ENCODE results near the gene GALK2. TPM values are rescaled to one million over a fixed set of nuclear protein-coding genes. Genes with fewer than 3 reads are reported as not detected.
"Not testable (repeated sequence)": the region's sequence is repeated elsewhere in the genome, so short reads cannot be mapped to it uniquely, and the experiment has no call there.

GALK2 gene
- total RNA-seq, 2 donors from 2014 or later: 30.1 to 32.1 TPM

DNA sequence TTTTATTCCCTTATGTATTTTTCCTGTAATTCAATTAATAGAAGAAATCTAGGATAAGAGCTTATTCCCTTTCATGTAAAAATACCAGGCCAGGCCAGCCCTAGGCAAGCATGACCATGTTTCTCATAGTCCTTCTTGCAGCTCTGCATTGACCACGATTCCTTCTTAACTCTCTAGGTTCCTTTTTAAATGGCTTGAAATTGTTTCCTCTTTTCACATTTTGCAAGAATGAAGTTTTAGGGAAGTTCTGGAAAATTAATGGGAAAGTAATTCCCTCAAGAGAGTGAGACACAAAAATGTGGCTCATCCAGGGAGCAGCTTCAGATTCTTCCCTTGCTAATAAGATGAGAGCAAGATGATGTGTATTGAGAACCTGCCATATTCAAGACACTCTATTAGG, 136.5 kb downstream of the GALK2 start:
- ATAC-seq: no peak
- no peak for DNase-seq
- intact Hi-C loops (cut with DNase I): no loop called here

DNA sequence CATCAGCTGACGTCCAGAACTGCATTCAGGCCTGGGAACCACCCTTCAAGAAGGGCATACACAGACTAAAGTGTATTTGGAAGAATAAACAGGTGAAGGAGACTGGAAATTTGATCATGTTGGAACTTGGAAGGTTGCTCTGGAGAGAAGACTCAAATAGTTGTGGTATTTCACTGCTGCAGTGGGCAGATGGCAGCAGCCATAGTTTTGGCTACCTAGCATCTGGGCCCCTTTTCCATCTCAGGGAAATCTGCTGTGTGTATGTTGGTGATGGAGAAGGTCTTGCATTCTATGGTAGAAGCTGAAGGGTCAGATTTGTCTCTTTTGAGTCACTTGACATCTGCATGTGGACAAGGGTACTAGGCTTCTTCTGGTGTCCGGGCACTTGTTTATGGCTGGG, 138.6 kb downstream of the GALK2 start:
- DNase-seq (no peak), ATAC-seq (no peak)
- intact Hi-C loops (cut with DNase I): no loop called here

DNA sequence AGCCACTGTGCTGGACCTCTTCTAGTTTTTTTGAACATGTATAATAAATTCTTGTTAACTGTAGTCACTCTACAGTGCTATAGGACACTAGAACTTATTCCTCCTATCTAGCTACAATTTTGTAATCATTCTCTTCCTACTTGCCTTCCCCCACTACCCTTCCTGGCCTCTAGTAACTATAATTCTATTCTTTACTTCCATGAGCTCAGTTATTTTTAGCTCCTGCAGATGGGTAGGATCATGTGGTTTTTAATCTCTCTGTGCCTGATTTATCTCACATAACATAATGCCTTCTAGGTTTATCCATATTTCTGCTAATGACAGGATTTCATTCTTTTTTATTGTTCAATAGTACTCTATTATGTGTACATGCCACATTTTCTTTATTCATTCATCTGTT, 139.8 kb downstream of the GALK2 start:
- DNase-seq (no peak), ATAC-seq (no peak)
- intact Hi-C loops (cut with DNase I): no loop called here

DNA sequence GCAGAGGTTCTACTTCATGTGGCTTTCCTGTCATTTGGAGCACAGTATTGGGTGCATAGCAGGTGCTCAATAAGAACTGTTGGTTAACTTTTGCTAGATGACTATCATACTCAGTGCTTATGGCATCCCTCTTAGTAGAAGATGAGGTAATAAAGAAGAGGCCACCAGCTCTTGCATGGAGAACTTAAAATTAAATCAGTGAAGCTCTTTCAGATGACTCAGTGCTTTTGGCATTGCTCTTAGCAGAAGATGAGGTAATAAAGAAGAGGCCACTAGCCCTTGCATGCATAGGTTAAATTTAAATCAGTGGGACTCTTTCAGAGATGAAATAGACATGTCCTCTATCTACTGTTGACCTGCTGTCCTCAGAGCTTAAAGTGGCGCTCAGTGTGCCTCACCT, 143.6 kb downstream of the GALK2 start:
- no peak for DNase-seq
- peak in 1 of 2 donors; percentile 80 for ATAC-seq
- intact Hi-C loops (cut with DNase I): no loop called here

DNA sequence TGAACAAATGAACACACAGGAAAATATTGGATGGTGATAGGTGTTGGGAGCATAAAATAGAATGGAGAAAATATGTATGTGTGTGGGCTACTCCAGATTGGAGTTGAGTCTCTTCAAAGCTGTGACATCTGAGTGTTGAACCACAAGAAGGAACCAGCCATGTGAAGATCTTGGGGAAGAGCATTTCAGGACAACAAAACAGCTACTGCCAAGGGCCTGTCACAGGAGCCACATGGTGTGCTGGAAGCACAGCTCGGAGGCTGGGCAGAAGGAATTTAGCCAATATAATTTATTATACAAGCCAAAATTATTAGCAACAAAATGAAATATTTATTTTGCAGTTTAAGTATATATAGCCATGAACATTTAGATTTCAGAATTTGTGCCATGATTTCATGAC, 144.7 kb downstream of the GALK2 start:
- ATAC-seq: peak; percentile 63
- no peak for DNase-seq
- intact Hi-C loops (cut with DNase I): no loop called here

DNA sequence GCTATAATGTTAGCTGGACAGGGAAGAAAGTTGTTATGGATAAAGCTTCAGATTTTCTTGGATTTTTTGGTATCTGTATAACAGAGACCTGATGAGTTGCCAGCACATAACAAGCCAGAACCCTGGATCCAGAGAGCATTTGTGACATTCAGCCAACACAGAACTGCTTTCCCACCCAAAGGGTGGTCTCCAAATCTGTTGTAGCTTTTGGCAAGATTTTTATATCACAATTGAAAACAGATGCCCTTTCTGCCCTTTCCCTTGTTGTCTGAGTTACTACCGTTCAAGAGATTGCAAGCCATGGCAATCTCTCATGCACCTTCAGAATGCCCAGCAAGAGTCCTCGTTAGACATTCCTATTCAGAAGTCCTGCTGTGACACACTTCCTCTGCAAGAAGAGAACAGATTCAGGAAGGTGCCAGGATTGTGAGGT, 145.4 kb downstream of the GALK2 start:
- intact Hi-C loops (cut with DNase I): no loop called here
- DNase-seq: no peak
- no peak for ATAC-seq

DNA sequence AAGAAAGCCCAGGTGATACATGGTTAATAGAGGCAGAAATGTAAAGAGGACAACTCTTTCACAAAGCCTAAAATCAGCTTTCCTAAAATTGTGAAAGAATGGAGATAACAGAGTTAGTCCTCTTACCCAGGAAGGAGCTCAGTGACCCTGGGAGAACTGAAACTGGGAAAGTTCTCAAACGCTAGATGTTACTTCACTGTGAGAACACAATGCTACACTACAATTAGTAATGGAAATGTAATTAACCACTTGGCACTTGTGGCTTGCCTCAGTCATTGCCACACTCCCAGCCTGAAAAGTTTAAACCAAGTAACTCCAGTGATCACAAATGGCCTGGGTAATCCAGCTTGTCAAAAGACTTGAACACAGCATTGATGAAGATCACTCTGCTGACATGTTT, 150.3 kb downstream of the GALK2 start:
- DNase-seq (no peak), ATAC-seq (peak in 1 of 2 donors; percentile 44)
- intact Hi-C loops (cut with DNase I): no loop called here

DNA sequence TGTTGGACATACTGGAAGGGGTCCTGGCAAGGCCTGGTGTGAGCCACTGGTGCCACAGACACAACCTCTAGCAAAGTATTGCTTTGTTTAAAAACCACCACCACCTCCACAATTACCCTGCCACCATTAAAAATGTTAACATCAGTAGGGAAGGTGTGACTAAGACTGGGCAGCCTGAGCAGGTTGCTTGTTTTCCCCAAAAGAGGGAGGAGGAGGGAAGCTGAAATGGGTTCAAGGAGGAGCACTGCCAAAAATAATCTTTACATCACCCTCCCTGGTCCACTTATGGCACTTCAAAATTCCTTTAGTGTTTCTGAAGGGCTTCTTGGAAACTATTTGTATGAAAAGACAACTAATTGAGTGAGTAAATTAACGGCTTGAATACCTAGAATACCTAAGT, 153.2 kb downstream of the GALK2 start:
- intact Hi-C loops (cut with DNase I): no loop called here
- no peak for ATAC-seq
- DNase-seq: no peak

DNA sequence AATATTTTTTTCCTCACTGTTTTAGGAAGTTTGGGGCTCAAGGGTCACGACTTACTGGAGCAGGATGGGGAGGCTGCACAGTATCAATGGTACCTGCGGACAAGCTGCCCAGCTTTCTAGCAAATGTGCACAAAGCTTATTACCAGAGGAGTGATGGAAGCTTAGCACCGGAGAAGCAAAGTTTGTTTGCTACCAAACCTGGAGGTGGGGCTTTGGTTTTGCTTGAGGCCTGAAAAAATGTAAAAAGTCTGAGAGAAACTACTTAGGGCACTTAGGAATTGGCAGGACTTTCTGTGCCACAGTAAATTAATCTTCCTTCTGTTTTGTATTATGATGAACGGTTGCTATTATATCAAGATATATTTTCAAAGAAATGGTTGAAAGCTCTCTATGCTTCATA, 157.9 kb downstream of the GALK2 start:
- no peak for DNase-seq
- intact Hi-C loops (cut with DNase I): no loop called here

DNA sequence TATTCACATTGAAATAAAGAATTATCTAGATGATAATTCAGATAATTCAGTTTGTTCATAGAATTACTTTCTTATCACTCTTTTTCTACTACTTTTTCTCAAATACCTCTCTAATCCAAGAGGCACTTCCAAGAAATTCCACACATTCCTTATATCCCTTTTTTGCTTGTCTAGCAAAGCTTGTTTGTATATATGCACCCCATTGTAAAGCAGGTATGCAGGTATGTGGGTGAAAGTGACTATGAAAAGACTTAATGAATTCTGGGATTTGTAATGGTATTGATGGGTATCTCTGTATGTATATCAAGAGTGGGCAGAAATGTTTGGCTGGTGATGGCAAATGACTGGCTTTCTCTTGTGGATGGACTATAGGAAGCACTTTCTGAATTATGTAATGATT, 158.9 kb downstream of the GALK2 start:
- ATAC-seq: no peak
- no peak for DNase-seq
- intact Hi-C loops (cut with DNase I): no loop called here

More for the DNA sequence above, 157.9 kb downstream of the GALK2 start:
- no peak for ATAC-seq

DNA sequence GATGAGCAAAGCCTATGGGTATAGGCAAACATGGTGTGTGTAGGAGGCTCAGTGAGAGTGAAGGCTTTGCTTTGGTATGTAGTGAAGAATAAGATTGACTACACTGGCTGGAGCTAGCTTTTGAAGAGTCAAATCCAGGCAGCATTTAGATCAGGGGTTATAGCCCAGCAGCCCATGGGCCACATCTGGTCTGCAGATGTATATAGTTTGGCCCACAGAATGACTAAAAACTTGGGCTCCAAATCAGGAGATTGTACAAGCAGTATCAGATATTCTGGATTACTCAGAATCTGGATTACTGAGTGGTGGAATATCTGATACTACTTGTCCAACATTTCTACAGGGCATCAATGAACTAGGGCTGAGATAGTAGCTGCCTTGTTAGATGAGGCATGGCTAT, 160.1 kb downstream of the GALK2 start:
- intact Hi-C loops (cut with DNase I): no loop called here

DNA sequence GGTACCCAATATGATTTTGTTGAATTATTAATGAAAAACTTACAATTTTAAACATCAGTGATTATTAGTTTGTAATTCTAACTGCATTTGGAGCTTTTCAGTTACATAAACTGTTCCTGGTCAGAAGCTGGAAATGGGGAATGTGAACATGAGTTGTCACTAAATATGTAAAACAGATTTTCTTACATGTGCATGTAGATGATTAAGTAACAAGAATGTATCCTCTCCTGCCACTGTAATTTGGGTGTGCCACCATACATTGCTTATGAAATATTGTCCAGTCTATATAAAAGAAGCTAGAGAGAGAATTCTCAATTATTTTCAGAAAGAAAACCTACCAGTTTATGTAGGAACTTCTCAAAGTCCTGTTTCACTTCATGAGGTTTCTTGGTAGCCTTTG, 161.4 kb downstream of the GALK2 start:
- ATAC-seq (no peak), DNase-seq (no peak)
- intact Hi-C loops (cut with DNase I): no loop called here

More for the DNA sequence above, 160.1 kb downstream of the GALK2 start:
- no peak for DNase-seq
- no peak for ATAC-seq

DNA sequence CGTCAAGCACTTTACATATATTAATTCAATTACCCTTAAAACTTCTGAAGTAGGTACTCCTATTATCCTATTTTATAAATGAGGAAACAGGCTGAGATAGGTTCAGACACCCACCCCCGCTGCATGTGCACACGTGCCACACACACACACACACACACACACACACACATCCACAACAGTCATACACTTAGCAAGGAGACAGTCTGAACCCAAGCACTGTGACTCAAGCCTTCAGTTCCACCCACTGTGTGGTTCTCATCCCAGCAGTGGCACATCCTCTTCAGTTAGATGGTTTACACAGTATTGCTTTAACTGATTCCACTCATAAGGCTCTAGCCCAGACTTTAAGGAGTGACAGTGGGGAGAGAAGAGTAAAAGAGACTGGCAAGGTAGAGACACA, 161.9 kb downstream of the GALK2 start:
- DNase-seq (no peak), ATAC-seq (no peak)
- intact Hi-C loops (cut with DNase I): no loop called here

DNA sequence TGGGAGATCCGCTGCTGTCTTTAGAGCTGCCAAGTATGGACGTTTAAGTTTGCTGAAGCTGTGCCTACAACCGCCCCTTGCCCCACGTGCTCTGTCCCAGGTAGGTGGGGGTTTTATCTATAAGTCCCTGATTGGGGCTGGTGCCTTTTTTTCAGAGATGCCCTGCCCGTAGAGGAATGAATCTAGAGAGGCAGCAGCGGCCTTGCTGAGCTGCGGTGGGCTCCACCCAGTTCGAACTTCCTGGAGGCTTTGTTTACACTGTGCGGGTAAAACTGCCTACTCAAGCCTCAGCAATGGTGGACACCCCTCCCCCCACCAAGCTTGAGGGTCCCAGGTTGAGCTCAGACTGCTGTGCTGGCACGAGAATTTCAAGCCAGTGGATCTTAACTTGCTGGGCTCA, 169.6 kb downstream of the GALK2 start:
- no peak for DNase-seq
- ATAC-seq: no peak
- intact Hi-C loops (cut with DNase I): no loop called here

DNA sequence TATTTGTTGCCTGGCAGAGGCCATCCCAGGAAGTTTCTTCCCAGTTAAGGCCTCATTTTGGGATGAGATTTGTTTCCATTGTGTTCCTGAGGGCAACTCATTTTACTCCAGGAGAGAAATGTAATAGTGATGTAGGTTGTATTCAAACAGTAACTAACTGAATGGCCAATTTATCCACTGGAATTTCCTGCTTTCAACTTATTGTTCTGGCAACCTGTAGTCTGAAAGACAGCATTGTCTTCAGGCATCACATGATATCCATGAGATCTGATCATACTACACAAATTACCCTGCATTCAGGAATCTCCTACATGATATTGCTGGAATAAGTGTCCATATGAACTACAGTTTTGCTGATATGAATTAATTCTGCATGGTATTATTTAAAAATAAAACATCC, 173.5 kb downstream of the GALK2 start:
- ATAC-seq: no peak
- no peak for DNase-seq
- intact Hi-C loops (cut with DNase I): no loop called here

DNA sequence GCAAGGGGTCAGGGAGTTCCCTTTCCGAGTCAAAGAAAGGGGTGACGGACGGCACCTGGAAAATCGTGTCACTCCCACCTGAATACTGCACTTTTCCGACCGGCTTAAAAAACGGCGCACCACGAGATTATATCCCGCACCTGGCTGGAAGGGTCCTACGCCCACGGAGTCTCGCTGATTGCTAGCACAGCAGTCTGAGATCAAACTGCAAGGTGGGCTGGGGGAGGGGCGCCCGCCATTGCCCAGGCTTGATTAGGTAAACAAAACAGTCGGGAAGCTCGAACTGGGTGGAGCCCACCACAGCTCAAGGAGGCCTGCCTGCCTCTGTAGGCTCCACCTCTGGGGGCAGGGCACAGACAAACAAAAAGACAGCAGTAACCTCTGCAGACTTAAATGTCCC, 184.4 kb downstream of the GALK2 start:
- DNase-seq; ATAC-seq; intact Hi-C loops (cut with DNase I): not testable (repeated sequence)

DNA sequence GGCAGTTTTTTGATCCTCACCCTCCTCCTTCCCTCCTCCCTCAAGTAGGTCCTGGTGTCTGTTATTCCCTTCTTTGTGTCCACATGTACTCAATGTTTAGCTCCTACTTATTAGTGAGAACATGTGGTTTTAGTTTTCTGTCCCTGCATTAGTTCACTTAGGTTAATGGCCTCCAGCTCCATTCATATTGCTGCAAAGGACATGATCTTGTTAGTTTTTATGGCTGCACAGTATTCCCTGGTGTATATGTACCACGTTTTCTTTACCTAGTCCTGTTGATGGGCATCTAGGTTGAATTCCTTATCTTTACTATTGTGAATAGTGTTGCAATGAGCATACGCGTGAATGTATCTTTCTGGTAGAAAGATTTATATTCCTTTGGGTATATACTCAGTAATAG, 191.3 kb downstream of the GALK2 start:
- no peak for DNase-seq
- intact Hi-C loops (cut with DNase I): no loop called here
- ATAC-seq: no peak

DNA sequence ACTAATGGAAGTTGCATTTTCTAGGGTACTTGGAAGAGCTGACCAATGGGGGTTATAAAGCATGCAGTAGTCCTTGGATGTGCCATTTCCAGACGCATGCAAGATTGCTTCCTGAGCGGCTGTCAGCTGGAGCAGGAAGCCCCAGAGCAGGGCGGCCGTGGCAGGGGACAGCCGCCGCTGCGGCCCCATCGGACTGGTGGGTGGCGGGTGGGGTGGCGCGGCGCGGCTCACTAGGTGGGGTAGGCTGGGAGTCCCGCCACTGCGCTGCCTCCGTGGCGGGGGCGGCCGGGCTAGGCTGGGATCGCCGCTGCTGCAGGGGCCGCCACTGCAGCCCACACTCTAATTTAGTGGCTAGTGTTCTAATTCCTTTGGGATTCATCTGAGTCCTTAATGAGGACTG, 196.4 kb downstream of the GALK2 start:
- intact Hi-C loops (cut with DNase I): no loop called here
- DNase-seq (no peak), ATAC-seq (no peak)

DNA sequence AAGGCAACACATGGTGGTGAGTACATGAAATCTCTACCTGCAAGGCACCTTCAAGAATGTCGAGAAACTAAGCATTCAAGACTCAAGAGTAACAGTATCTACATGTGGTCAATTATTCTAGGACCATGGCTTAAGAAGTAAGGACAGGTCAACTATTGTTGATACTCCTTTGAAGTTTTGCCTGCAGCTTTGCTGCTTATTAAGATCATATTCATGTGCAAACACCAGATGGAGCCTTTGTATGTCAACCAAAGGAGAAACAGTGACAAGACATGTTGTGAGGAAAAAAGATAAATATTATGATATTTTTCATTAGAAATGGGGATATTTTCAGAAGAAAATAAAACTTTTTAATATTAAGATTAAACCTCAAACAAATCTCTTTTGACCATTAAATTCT, 200.7 kb downstream of the GALK2 start:
- DNase-seq: no peak
- no peak for ATAC-seq
- intact Hi-C loops (cut with DNase I): no loop called here

DNA sequence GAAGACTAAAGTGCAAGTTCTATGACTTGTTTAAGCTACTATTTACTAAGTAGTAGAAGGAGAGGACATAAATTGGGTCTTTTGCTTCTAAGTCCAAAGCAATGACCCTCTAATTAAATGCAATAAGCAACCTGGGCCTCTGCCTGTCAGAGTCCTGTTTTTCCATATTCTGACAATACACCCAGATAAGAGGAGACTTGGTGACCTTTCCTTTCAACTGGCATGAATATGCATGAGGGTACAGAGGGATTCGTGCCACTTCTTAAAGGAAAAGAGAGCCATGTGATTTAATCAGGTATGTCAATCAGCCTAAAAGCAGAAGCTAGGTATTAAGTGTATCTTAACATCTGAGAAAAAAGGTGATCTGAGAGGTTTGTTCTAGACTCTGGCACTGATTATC, 202.3 kb downstream of the GALK2 start:
- intact Hi-C loops (cut with DNase I): no loop called here

DNA sequence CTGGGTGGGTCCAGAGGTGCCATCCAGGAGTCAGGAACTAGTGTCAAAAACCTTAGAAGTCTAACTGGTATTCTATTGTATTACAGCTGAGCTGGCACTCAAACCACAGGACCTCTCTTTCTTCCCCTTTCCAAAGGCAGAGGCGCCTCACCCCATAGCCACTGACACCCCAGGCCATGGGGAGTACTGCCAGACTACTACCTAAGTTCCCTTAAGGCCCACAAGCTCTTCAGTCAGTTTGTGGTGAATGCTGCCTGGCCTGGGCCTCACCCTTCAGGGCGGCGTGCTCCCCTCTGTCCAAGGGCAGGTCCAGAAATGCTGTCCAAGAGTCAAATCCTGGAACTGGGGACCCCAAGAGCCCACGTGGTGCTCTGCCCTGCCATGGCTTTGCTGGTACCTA, 209.9 kb downstream of the GALK2 start:
- intact Hi-C loops (cut with DNase I): no loop called here
- ATAC-seq (no peak), DNase-seq (no peak)

More for the DNA sequence above, 202.3 kb downstream of the GALK2 start:
- ATAC-seq (no peak), DNase-seq (no peak)

DNA sequence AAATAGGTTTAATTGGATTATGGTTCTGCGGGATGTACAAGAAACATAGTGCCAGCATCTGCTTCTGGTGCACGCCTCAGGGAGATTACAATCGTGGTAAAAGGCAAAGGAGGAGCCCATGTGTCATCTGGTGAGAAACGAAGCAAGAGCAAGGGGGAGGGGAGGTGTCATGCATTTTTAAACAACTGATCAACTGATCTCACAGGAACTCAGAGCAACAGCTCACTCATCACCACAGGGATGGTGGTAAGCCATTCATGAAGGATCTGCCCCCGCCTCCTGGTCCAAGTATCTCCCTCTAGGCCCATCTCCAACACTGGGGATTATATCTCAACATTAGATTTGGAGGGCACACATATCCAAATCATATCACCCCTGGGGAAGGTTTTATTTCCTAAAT, 210.9 kb downstream of the GALK2 start:
- DNase-seq (no peak), ATAC-seq (no peak)
- intact Hi-C loops (cut with DNase I): no loop called here
